Kidney (tissue), 14 donors: ENCODE data around the gene TLL1. TPM values are rescaled to one million over a fixed set of nuclear protein-coding genes. Genes with fewer than 3 reads are reported as not detected.

Experiments used
- DNase-seq, 5 donors: peaks; one replicate each; pipeline ENCODE4 v3.0.0-alpha.2; 2013 to 2020
- FAIRE-seq: peaks from 2 replicates; lab custom pipeline; 2012; peaks lifted over from hg19 to GRCh38; lab: Jason Lieb, UNC
- H3K27ac ChIP-seq, 2 donors: one replicate each; pipeline ENCODE4 v1.7.0; 2013; ENCODE audit warnings: low read depth in 2 of 2, low read length in 2 of 2, inconsistent platforms in 1 of 2
- H3K27me3 ChIP-seq: one replicate; pipeline ENCODE4 v1.7.1; 2013; ENCODE audit warnings: low read length, inconsistent platforms; ENCODE audit not compliant: control insufficient read depth, insufficient read depth
- H3K36me3 ChIP-seq, 3 donors: one replicate each; pipeline versions ENCODE4 v1.7.0 to v1.7.1; 2013; ENCODE audit warnings: low read length in 3 of 3, control low read depth in 1 of 3, inconsistent platforms in 1 of 3; ENCODE audit not compliant: insufficient read depth in 3 of 3, control insufficient read depth in 2 of 3
- H3K4me1 ChIP-seq, 3 donors: one replicate each; pipeline versions ENCODE4 v1.7.0 to v1.7.1; 2013; ENCODE audit warnings: low read length in 3 of 3, inconsistent platforms in 1 of 3, low read depth in 1 of 3; ENCODE audit not compliant: control insufficient read depth in 2 of 3, insufficient read depth in 2 of 3
- H3K4me3 ChIP-seq, 3 donors: one replicate each; pipeline versions ENCODE4 v1.7.0 to v1.8.1; 2013; ENCODE audit warnings: low read length in 3 of 3, control low read depth in 1 of 3, inconsistent platforms in 1 of 3
- H3K9ac ChIP-seq, 3 donors: one replicate each; pipeline versions ENCODE4 v1.7.0 to v1.7.1; 2013; ENCODE audit warnings: low read length in 3 of 3, control low read depth in 1 of 3, inconsistent platforms in 1 of 3
- H3K9me3 ChIP-seq, 3 donors: one replicate each; pipeline versions ENCODE4 v1.7.0 to v1.7.1; 2013; ENCODE audit warnings: low read length in 3 of 3, control low read depth in 1 of 3, inconsistent platforms in 1 of 3; ENCODE audit not compliant: control insufficient read depth in 2 of 3, insufficient read depth in 1 of 3
- CTCF ChIP-seq: IDR thresholded peaks from 3 replicates; pipeline ENCODE4 v1.5.1; 2012; ENCODE audit warnings: mild to moderate bottlenecking, moderate library complexity, borderline replicate concordance; ENCODE audit not compliant: insufficient read depth; ENCODE audit errors: extremely low read depth
- intact Hi-C: fragments of 100-400 bp; cut with DNase I; formaldehyde crosslinking; loops from one replicate; pipeline ENCODE4 v1.11.1; 2022
- polyA plus RNA-seq: library from polyadenylated mRNA; stranded (reverse); fragments of 350-450 nt; fragmentation: Illumina TruSeq; extraction: RNeasy Lipid Tissue Mini Kit (QIAGEN cat#74804); gene quantifications from one replicate; pipeline ENCODE4 v1.2.3, GENCODE V29; 2014; ENCODE audit warnings: low read depth, low replicate concordance; ENCODE audit not compliant: insufficient read depth
- total RNA-seq: library from RNA; stranded (reverse); fragmentation: NEBNext Ultra II Directional; extraction: Animal tissue kit (Norgen Biotek cat#: 25700); gene quantifications from one replicate; pipeline ENCODE4 v1.2.1, GENCODE V29; 2021
- donor health status: control.
- donor health status: control.
- donor health status: control.
- donor health status: control.
- donor health status: control.
- donor health status: DM: yes; HTN: yes; CAD: no.
- donor health status: Normal renal cell carcinoma (clear cell type).

Gene TLL1
- total and polyA plus RNA-seq, 2 donors from 2014 or later, result 0.28 to 10.0 TPM

GRCh38 chr4:165986956-165987698 is 114.1 kb downstream of the TLL1 start:
- Histone ChIP-seq H3K4me1 (no peaks in the 10 kb centered on the region), H3K27me3 (no peaks in the 10 kb centered on the region), H3K27ac (no peak overlapping the region), H3K9ac (no peak overlapping the region), H3K9me3 (no peaks in the 10 kb centered on the region), H3K36me3 (no peaks in the 10 kb centered on the region), H3K4me3 (no peak overlapping the region)
- FAIRE-seq, result no peak
- no peak for DNase-seq
- intact Hi-C loops, result no loop called here
- no peak for TF ChIP-seq CTCF

- no peak for TF ChIP-seq CTCF
- Histone ChIP-seq H3K36me3 (no peaks in the 10 kb centered on the region), H3K4me1 (no peaks in the 10 kb centered on the region), H3K27ac (no peak overlapping the region), H3K4me3 (no peak overlapping the region), H3K27me3 (no peaks in the 10 kb centered on the region), H3K9ac (no peak overlapping the region), H3K9me3 (no peaks in the 10 kb centered on the region)
- FAIRE-seq (no peak), DNase-seq (no peak)
- intact Hi-C loops, result no loop called here
Observed at GRCh38 chr4:165991325-165992180, 118.5 kb downstream of the TLL1 start.

DNA sequence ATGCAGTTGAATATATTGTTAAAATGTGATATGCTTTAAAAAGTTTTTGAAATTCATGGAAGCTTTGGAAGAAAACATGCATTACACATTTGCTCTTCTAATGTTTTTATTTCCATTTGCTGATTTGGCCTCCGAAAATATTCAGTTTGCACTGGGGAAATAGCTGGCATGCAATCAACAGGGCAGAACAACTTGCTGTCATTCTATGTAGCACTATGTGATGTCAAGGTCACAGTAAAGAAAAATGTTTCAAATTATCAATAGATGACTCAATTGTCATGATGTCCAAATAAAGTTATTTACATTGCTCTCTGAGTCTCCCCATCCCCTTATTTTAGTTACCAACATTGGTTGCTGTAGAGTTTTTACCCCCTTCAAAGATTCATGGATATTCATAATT is 119.2 kb downstream of the TLL1 start:
- H3K4me3 ChIP-seq, result no peak overlapping the region
- no peak overlapping the region for H3K9ac ChIP-seq
- no peaks in the 10 kb centered on the region for H3K4me1 ChIP-seq
- no peaks in the 10 kb centered on the region for H3K9me3 ChIP-seq
- no peak overlapping the region for H3K27ac ChIP-seq
- TF ChIP-seq CTCF, result no peak
- intact Hi-C loops, result no loop called here
- H3K27me3 ChIP-seq, result no peaks in the 10 kb centered on the region
- no peak for DNase-seq
- no peaks in the 10 kb centered on the region for H3K36me3 ChIP-seq
- no peak for FAIRE-seq
